Measurements from ENCODE around the gene JAKMIP3.

GRCh38 chr10:132094581-132095234, 29.0 kb downstream of the JAKMIP3 start:
- TF ChIP-seq, protein P1, sequence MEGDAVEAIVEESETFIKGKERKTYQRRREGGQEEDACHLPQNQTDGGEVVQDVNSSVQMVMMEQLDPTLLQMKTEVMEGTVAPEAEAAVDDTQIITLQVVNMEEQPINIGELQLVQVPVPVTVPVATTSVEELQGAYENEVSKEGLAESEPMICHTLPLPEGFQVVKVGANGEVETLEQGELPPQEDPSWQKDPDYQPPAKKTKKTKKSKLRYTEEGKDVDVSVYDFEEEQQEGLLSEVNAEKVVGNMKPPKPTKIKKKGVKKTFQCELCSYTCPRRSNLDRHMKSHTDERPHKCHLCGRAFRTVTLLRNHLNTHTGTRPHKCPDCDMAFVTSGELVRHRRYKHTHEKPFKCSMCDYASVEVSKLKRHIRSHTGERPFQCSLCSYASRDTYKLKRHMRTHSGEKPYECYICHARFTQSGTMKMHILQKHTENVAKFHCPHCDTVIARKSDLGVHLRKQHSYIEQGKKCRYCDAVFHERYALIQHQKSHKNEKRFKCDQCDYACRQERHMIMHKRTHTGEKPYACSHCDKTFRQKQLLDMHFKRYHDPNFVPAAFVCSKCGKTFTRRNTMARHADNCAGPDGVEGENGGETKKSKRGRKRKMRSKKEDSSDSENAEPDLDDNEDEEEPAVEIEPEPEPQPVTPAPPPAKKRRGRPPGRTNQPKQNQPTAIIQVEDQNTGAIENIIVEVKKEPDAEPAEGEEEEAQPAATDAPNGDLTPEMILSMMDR (conservative IDR thresholded peaks at IDR 0.05): no peak
- TF ChIP-seq EZH2 (IDR thresholded peaks at IDR 0.05; ENCODE audit: low read depth): no peak
